ENCODE data around the gene GPC3. TPM values are rescaled to one million over a fixed set of nuclear protein-coding genes. Genes with fewer than 3 reads are reported as not detected.
"Not testable (repeated sequence)": the region's sequence is repeated elsewhere in the genome, so short reads cannot be mapped to it uniquely, and the experiment has no call there.

Gene GPC3
- total and polyA plus RNA-seq, 5 donors, result 6.7 to 15.5 (median 7.5) TPM

DNA sequence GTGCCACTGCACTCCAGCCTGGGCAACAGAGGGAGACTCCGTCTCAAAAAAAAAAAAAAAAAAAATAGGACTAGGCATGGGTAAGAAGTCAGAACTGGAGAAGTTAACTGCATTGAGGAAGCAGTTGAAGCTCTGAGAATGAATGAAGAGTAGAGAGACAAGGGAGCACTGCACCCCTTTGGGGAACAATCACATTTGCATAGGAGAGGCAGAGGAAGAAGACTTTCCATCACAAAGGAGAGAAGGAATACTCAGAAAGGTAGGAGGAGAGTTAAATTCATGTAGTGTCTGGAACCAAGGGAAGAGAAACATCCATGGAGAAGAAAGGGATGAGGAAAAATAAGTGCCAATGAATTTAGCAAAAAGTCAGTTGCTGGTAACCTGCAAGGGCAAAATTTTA, 72.4 kb downstream of the GPC3 start:
- no peak for ATAC-seq
- DNase-seq, result no peak
- Histone ChIP-seq H3K27ac (ENCODE audit: low read length) (no peak overlapping the region), H3K9me3 (ENCODE audit: control insufficient read depth, low read length) (no peaks in the 10 kb centered on the region), H3K27me3 (ENCODE audit: control insufficient read depth, insufficient read depth) (no peaks in the 10 kb centered on the region), H3K4me1 (ENCODE audit: control insufficient read depth, insufficient read depth, low read length) (no peaks in the 10 kb centered on the region), H3K4me3 (ENCODE audit: low read length) (no peak overlapping the region)
- WGBS, result 75% methylated on average over 1 of the region's 1 CpG
- intact Hi-C loops (cut with DNase I), result no loop called here

- ATAC-seq, result no peak
- no peak overlapping the region for H3K27ac ChIP-seq (ENCODE audit: low read length)
- intact Hi-C loops (cut with DNase I), result no loop called here
- H3K27me3 ChIP-seq (ENCODE audit: control insufficient read depth, insufficient read depth), result no peaks in the 10 kb centered on the region
- H3K4me1 ChIP-seq (ENCODE audit: control insufficient read depth, insufficient read depth, low read length), result no peaks in the 10 kb centered on the region
- no peak overlapping the region for H3K4me3 ChIP-seq (ENCODE audit: low read length)
- WGBS, result 70% methylated on average over 4 of the region's 4 CpGs
- no peaks in the 10 kb centered on the region for H3K9me3 ChIP-seq (ENCODE audit: control insufficient read depth, low read length)
- DNase-seq, result no peak
These were observed 73.4 kb downstream of the GPC3 start for GRCh38 chrX:133911825-133912495.

GRCh38 chrX:133910539-133910938, 74.9 kb downstream of the GPC3 start:
- intact Hi-C loops (cut with DNase I), result no loop called here
- Histone ChIP-seq H3K9me3 (ENCODE audit: control insufficient read depth, low read length) (no peaks in the 10 kb centered on the region), H3K27me3 (ENCODE audit: control insufficient read depth, insufficient read depth) (no peaks in the 10 kb centered on the region), H3K27ac (ENCODE audit: low read length) (no peak overlapping the region), H3K4me1 (ENCODE audit: control insufficient read depth, insufficient read depth, low read length) (no peaks in the 10 kb centered on the region), H3K4me3 (ENCODE audit: low read length) (no peak overlapping the region)
- 100% methylated on average over 1 of the region's 1 CpG for WGBS
- ATAC-seq (no peak), DNase-seq (no peak)

GRCh38 chrX:133909888-133910287, 75.5 kb downstream of the GPC3 start:
- no peak for DNase-seq
- H3K4me3 ChIP-seq (ENCODE audit: low read length), result no peak overlapping the region
- no peak overlapping the region for H3K27ac ChIP-seq (ENCODE audit: low read length)
- ATAC-seq, result no peak
- H3K4me1 ChIP-seq (ENCODE audit: control insufficient read depth, insufficient read depth, low read length), result no peaks in the 10 kb centered on the region
- no peaks in the 10 kb centered on the region for H3K9me3 ChIP-seq (ENCODE audit: control insufficient read depth, low read length)
- intact Hi-C loops (cut with DNase I), result no loop called here
- H3K27me3 ChIP-seq (ENCODE audit: control insufficient read depth, insufficient read depth), result no peaks in the 10 kb centered on the region

GRCh38 chrX:133908223-133908955, 77.0 kb downstream of the GPC3 start:
- 72% methylated on average over 3 of the region's 3 CpGs for WGBS
- Histone ChIP-seq H3K4me1 (ENCODE audit: control insufficient read depth, insufficient read depth, low read length) (no peaks in the 10 kb centered on the region), H3K4me3 (ENCODE audit: low read length) (no peak overlapping the region), H3K27me3 (ENCODE audit: control insufficient read depth, insufficient read depth) (no peaks in the 10 kb centered on the region), H3K27ac (ENCODE audit: low read length) (no peak overlapping the region), H3K9me3 (ENCODE audit: control insufficient read depth, low read length) (no peaks in the 10 kb centered on the region)
- DNase-seq (no peak), ATAC-seq (no peak)
- intact Hi-C loops (cut with DNase I), result no loop called here

DNA sequence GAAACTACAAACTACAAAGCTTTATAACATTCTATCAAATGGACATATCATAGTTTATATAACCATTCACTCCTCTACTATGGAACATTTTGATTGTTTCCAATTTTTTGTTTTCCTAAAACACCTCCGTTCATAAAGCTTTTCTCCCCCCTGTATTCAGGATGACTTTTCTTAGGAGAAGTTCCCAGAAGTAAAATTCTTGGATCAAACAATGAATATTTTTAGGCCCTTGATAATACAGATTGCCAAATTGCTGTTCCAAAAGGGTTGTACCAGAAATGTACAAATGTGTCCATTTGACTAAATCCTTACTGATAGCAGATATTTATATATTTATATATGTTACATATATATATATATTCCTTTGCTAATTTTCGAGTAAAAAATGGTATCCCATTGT, 77.8 kb downstream of the GPC3 start:
- Histone ChIP-seq H3K9me3 (ENCODE audit: control insufficient read depth, low read length) (no peaks in the 10 kb centered on the region), H3K27ac (ENCODE audit: low read length) (no peak overlapping the region), H3K4me1 (ENCODE audit: control insufficient read depth, insufficient read depth, low read length) (no peaks in the 10 kb centered on the region), H3K4me3 (ENCODE audit: low read length) (no peak overlapping the region), H3K27me3 (ENCODE audit: control insufficient read depth, insufficient read depth) (no peaks in the 10 kb centered on the region)
- WGBS, result 52% methylated on average over 2 of the region's 2 CpGs
- no peak for DNase-seq
- intact Hi-C loops (cut with DNase I), result no loop called here
- ATAC-seq, result no peak

- H3K27ac ChIP-seq (ENCODE audit: low read length), result no peak overlapping the region
- intact Hi-C loops (cut with DNase I), result no loop called here
These were observed 80.1 kb downstream of the GPC3 start for GRCh38 chrX:133905305-133905704.

GRCh38 chrX:133897593-133898163, 87.7 kb downstream of the GPC3 start:
- 84% methylated on average over 4 of the region's 4 CpGs for WGBS
- intact Hi-C loops (cut with DNase I), result no loop called here

More at GRCh38 chrX:133905305-133905704, 80.1 kb downstream of the GPC3 start:
- no peak for DNase-seq
- no peaks in the 10 kb centered on the region for H3K27me3 ChIP-seq (ENCODE audit: control insufficient read depth, insufficient read depth)
- WGBS, result 52% methylated on average over 3 of the region's 3 CpGs
- no peak overlapping the region for H3K4me3 ChIP-seq (ENCODE audit: low read length)
- H3K9me3 ChIP-seq (ENCODE audit: control insufficient read depth, low read length), result no peaks in the 10 kb centered on the region
- no peaks in the 10 kb centered on the region for H3K4me1 ChIP-seq (ENCODE audit: control insufficient read depth, insufficient read depth, low read length)
- no peak for ATAC-seq

GRCh38 chrX:133892337-133892736, 93.1 kb downstream of the GPC3 start:
- Histone ChIP-seq H3K27me3 (ENCODE audit: control insufficient read depth, insufficient read depth) (no peaks in the 10 kb centered on the region), H3K9me3 (ENCODE audit: control insufficient read depth, low read length) (no peaks in the 10 kb centered on the region), H3K4me1 (ENCODE audit: control insufficient read depth, insufficient read depth, low read length) (no peaks in the 10 kb centered on the region), H3K4me3 (ENCODE audit: low read length) (no peak overlapping the region), H3K27ac (ENCODE audit: low read length) (no peak overlapping the region)
- intact Hi-C loops (cut with DNase I), result no loop called here
- 55% methylated on average over 2 of the region's 2 CpGs for WGBS
- ATAC-seq, result no peak
- DNase-seq, result no peak

More at GRCh38 chrX:133897593-133898163, 87.7 kb downstream of the GPC3 start:
- DNase-seq, result no peak
- Histone ChIP-seq H3K4me1 (ENCODE audit: control insufficient read depth, insufficient read depth, low read length) (no peaks in the 10 kb centered on the region), H3K4me3 (ENCODE audit: low read length) (no peak overlapping the region), H3K9me3 (ENCODE audit: control insufficient read depth, low read length) (no peaks in the 10 kb centered on the region), H3K27me3 (ENCODE audit: control insufficient read depth, insufficient read depth) (no peaks in the 10 kb centered on the region), H3K27ac (ENCODE audit: low read length) (no peak overlapping the region)
- no peak for ATAC-seq

- Histone ChIP-seq H3K4me1 (ENCODE audit: control insufficient read depth, insufficient read depth, low read length) (no peaks in the 10 kb centered on the region), H3K27me3 (ENCODE audit: control insufficient read depth, insufficient read depth) (no peaks in the 10 kb centered on the region), H3K4me3 (ENCODE audit: low read length) (no peak overlapping the region), H3K27ac (ENCODE audit: low read length) (no peak overlapping the region), H3K9me3 (ENCODE audit: control insufficient read depth, low read length) (no peaks in the 10 kb centered on the region)
- intact Hi-C loops (cut with DNase I), result no loop called here
- WGBS, result 53% methylated on average over 1 of the region's 1 CpG
- ATAC-seq (no peak), DNase-seq (no peak)
These were observed 96.4 kb downstream of the GPC3 start for GRCh38 chrX:133888984-133889383.

GRCh38 chrX:133888084-133888483, 97.3 kb downstream of the GPC3 start:
- H3K9me3 ChIP-seq (ENCODE audit: control insufficient read depth, low read length); H3K4me1 ChIP-seq (ENCODE audit: control insufficient read depth, insufficient read depth, low read length); DNase-seq; H3K27me3 ChIP-seq (ENCODE audit: control insufficient read depth, insufficient read depth); ATAC-seq; intact Hi-C loops (cut with DNase I); H3K4me3 ChIP-seq (ENCODE audit: low read length); H3K27ac ChIP-seq (ENCODE audit: low read length): not testable (repeated sequence)
- 93% methylated on average over 3 of the region's 3 CpGs for WGBS
